Measurements from ENCODE around the gene KLF16.

DNA sequence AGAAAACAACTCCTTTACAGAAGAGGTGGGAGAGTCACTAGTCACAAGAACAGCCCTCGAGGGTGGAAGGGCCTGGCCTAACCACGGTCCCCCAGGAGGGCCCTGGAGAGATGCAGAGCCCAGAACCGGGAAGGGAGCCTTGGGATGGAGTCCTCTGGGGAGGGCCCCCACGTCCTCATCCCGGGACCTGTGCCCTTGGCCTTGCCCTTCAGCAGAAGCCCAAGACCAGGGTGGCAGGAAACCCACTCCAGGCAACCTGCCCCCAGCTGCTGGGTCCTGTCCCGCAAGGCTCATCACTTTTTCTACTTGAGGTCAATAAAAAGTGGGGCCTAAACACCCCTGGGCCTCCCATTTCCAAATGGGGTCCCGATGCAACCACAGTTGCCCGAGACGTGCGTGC, 49.0 kb downstream of the KLF16 start:
- TF ChIP-seq, protein P1, sequence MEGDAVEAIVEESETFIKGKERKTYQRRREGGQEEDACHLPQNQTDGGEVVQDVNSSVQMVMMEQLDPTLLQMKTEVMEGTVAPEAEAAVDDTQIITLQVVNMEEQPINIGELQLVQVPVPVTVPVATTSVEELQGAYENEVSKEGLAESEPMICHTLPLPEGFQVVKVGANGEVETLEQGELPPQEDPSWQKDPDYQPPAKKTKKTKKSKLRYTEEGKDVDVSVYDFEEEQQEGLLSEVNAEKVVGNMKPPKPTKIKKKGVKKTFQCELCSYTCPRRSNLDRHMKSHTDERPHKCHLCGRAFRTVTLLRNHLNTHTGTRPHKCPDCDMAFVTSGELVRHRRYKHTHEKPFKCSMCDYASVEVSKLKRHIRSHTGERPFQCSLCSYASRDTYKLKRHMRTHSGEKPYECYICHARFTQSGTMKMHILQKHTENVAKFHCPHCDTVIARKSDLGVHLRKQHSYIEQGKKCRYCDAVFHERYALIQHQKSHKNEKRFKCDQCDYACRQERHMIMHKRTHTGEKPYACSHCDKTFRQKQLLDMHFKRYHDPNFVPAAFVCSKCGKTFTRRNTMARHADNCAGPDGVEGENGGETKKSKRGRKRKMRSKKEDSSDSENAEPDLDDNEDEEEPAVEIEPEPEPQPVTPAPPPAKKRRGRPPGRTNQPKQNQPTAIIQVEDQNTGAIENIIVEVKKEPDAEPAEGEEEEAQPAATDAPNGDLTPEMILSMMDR (IDR thresholded peaks at IDR 0.05): no peak
- TF ChIP-seq POLR2A (IDR thresholded peaks at IDR 0.05): no peak
